ENCODE results near the gene EEFSEC. TPM values are rescaled to one million over a fixed set of nuclear protein-coding genes. Genes with fewer than 3 reads are reported as not detected.
A peak's percentile ranks its signal among the peaks of the same experiment; 100 is the strongest.

Gene EEFSEC
- total and polyA plus RNA-seq, 2 experiments from 2014 or later: 10.1 to 16.2 TPM

GRCh38 chr3:128427175-128427857 lies 274.0 kb downstream of the EEFSEC start:
- Histone ChIP-seq H3K4me2 (peak overlapping the region; percentile 81; the same call in 1 of the 2 replicates), H3K4me3 (peak overlapping the region; percentile 30; the same call in 1 of the 2 replicates), H2AFZ (no peak overlapping the region), H3K4me1 (ENCODE audit: insufficient read depth) (peaks cover 17% of the 10 kb centered on the region), H3K9me2 (ENCODE audit: insufficient read depth) (no peaks in the 10 kb centered on the region), H4K20me1 (replicated peaks; ENCODE audit: insufficient read depth) (no peaks in the 10 kb centered on the region), H3K36me3 (ENCODE audit: insufficient read depth) (no peaks in the 10 kb centered on the region), H3K27ac (ENCODE audit: low read depth) (no peak overlapping the region), H3K27me3 (ENCODE audit: insufficient read depth) (peaks cover 65% of the 10 kb centered on the region), H3F3A (replicated peaks; ENCODE audit: low read depth) (peaks cover 9% of the 10 kb centered on the region; the same call in 1 of the 2 replicates), H3K79me2 (replicated peaks; ENCODE audit: insufficient read depth) (no peaks in the 10 kb centered on the region)
- TF ChIP-seq ZNF114 (CRISPR knock-in tag; IDR thresholded peaks at IDR 0.05): no peak
- no peak for TF ChIP-seq CREB1 (CRISPR knock-in tag; IDR thresholded peaks at IDR 0.05; ENCODE audit: low read depth)
- no peak for TF ChIP-seq NANOG (IDR thresholded peaks at IDR 0.05; ENCODE audit: borderline replicate concordance)
- no peak for TF ChIP-seq EZH2 (IDR thresholded peaks at IDR 0.05; ENCODE audit: low read depth, unreplicated experiment)
- H3K36me3 Mint-ChIP-seq (ENCODE audit: low read depth): no peaks in the 10 kb centered on the region; the same call in 2 of the 3 replicates
- peaks cover 35% of the 10 kb centered on the region for H3K4me1 Mint-ChIP-seq
- DNase-seq (ENCODE audit: low spot score): no peak
- peaks cover 64% of the 10 kb centered on the region for H3K27me3 Mint-ChIP-seq (ENCODE audit: insufficient read depth, low read depth, poor library complexity)
- peak; percentile 11 for ATAC-seq
- H3K9me3 Mint-ChIP-seq: no peaks in the 10 kb centered on the region
- no peak overlapping the region for H3K27ac Mint-ChIP-seq
- 0 out of 3 replicates have a peak overlapping the region, but pooled peaks have one; percentile 6 for H3K4me3 Mint-ChIP-seq

GRCh38 chr3:128427872-128428822 lies 274.9 kb downstream of the EEFSEC start:
- Histone ChIP-seq H3K9me2 (ENCODE audit: insufficient read depth) (no peaks in the 10 kb centered on the region), H3K27me3 (ENCODE audit: insufficient read depth) (peaks cover 65% of the 10 kb centered on the region), H4K20me1 (replicated peaks; ENCODE audit: insufficient read depth) (no peaks in the 10 kb centered on the region), H3K4me1 (ENCODE audit: insufficient read depth) (peaks cover 17% of the 10 kb centered on the region), H2AFZ (no peak overlapping the region), H3K79me2 (replicated peaks; ENCODE audit: insufficient read depth) (no peaks in the 10 kb centered on the region), H3K4me2 (no peak overlapping the region; the same call in 1 of the 2 replicates), H3K36me3 (ENCODE audit: insufficient read depth) (no peaks in the 10 kb centered on the region), H3K4me3 (no peak overlapping the region), H3K27ac (ENCODE audit: low read depth) (no peak overlapping the region), H3F3A (replicated peaks; ENCODE audit: low read depth) (peaks cover 9% of the 10 kb centered on the region; the same call in 1 of the 2 replicates)
- no peak overlapping the region for H3K4me3 Mint-ChIP-seq
- peaks cover 37% of the 10 kb centered on the region for H3K4me1 Mint-ChIP-seq
- no peaks in the 10 kb centered on the region; the same call in 2 of the 3 replicates for H3K36me3 Mint-ChIP-seq (ENCODE audit: low read depth)
- DNase-seq (ENCODE audit: low spot score) (no peak), ATAC-seq (no peak)
- peaks cover 66% of the 10 kb centered on the region for H3K27me3 Mint-ChIP-seq (ENCODE audit: insufficient read depth, low read depth, poor library complexity)
- no peaks in the 10 kb centered on the region for H3K9me3 Mint-ChIP-seq
- no peak overlapping the region for H3K27ac Mint-ChIP-seq
- TF ChIP-seq CTCF (conservative IDR thresholded peaks at IDR 0.05; ENCODE audit: low read depth in 2 of 2) (no peak), NANOG (IDR thresholded peaks at IDR 0.05; ENCODE audit: borderline replicate concordance) (no peak), ZNF114 (CRISPR knock-in tag; IDR thresholded peaks at IDR 0.05) (no peak), POLR2AphosphoS5 (IDR thresholded peaks at IDR 0.05; ENCODE audit: low read depth) (no peak), EZH2phosphoT487 (IDR thresholded peaks at IDR 0.05; ENCODE audit: unreplicated experiment) (no peak), EZH2 (IDR thresholded peaks at IDR 0.05; ENCODE audit: low read depth, unreplicated experiment) (no peak), ETS1 (IDR thresholded peaks at IDR 0.05) (no peak), STAT1 (IDR thresholded peaks at IDR 0.05; ENCODE audit: unreplicated experiment) (no peak), REST (IDR thresholded peaks at IDR 0.05; ENCODE audit: unreplicated experiment) (no peak), ZNF331 (CRISPR knock-in tag; IDR thresholded peaks at IDR 0.05; ENCODE audit: low read depth) (no peak), JUNB (IDR thresholded peaks at IDR 0.05; ENCODE audit: unreplicated experiment) (no peak), CREB1 (CRISPR knock-in tag; IDR thresholded peaks at IDR 0.05; ENCODE audit: low read depth) (no peak)
